Stomach (tissue), 4 donors: ENCODE results near the gene ROGDI.

Source experiments
- EP300 ChIP-seq: sonication (generic); formaldehyde crosslinking; IDR thresholded peaks from one replicate; pipeline ENCODE4 v1.6.1; 2017; ENCODE audit warnings: antibody characterized with exemption
- POLR2AphosphoS5 ChIP-seq, 3 donors: sonication (generic); formaldehyde crosslinking; IDR thresholded peaks; one replicate each; pipeline ENCODE4 v1.6.1; 2016; ENCODE audit warnings: antibody characterized with exemption in 3 of 3

DNA sequence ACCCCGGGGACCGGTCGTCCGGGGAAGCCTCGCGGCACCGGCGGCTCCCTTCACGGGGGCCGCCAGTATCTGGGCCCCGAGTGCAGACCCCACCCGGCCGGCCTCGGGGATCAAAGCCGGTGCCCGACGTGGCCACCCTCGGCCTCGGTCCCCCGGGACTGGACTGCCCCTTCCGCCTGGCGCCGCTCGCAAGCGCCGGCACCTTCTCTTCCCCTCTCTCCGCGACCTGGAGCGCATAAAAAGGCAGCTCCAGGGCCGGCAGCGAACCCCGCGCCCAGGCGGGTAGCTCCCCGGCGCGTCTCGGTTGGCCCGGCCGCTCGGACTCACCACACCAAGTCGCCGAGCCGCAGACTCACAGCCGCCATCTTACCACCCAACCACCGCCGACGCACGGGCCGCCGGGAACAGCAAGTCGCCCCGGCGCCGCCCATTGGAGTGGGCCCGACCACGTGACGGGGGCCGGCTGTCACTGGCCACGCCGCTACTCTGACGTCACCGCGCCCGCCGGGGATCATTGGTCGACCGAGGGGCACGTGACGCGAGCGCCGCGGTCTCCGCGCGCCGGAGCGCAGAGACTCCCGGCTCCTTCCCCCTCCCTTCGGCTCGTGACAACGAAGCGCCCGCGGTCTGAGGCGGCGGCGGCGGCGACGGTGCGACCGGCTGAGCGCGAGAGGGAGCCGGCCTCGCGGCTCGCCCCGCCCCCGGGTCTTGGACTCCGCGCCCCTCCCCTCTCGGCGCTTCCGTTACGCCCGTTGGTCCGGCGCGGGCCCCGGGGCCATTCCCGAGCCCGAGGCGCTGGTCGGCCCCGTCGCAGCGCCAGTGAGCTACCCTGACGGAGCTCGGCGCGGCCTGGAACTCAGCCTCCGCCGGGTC, 44.7 kb upstream of the ROGDI start, which contains the start of the genes GLYR1 and UBN1:
- TF ChIP-seq EP300 (no peak), POLR2AphosphoS5 (IDR thresholded peaks at IDR 0.05) (peak; percentile 76 to 88 (median 87))
